Colonic mucosa (tissue), 4 donors: Measurements from ENCODE around the gene SLC25A38. TPM values are rescaled to one million over a fixed set of nuclear protein-coding genes. Genes with fewer than 3 reads are reported as not detected.

Source experiments
- DNase-seq: peaks from one replicate; pipeline ENCODE4 v3.0.0-alpha.2; 2020
- H3K27ac ChIP-seq: fragments of 200-600 bp; one replicate; pipeline ENCODE4 v1.8.0; 2021
- H3K27me3 ChIP-seq: fragments of 200-600 bp; one replicate; pipeline ENCODE4 v1.8.0; 2021
- H3K36me3 ChIP-seq: fragments of 200-600 bp; one replicate; pipeline ENCODE4 v1.8.0; 2021
- H3K4me1 ChIP-seq: fragments of 200-600 bp; one replicate; pipeline ENCODE4 v1.8.0; 2021; ENCODE audit warnings: mild to moderate bottlenecking
- H3K4me3 ChIP-seq: fragments of 200-600 bp; one replicate; pipeline ENCODE4 v1.8.0; 2021
- H3K9ac ChIP-seq, 2 donors: one replicate each; pipeline ENCODE4 v1.7.0; 2013; ENCODE audit warnings: control low read depth in 2 of 2, low read depth in 2 of 2, low read length in 2 of 2
- H3K9me3 ChIP-seq: fragments of 200-600 bp; one replicate; pipeline ENCODE4 v1.8.0; 2021
- intact Hi-C: fragments of 100-400 bp; cut with DNase I; formaldehyde crosslinking; loops from one replicate; pipeline ENCODE4 v1.14.1; 2022
- total RNA-seq, 2 donors: library from RNA; stranded (reverse); fragmentation: NEBNext Ultra II Directional in 1 of 2; extraction: Animal tissue kit (Norgen Biotek cat#: 25700) in 1 of 2; gene quantifications; one replicate each; pipeline ENCODE4 v1.2.1, GENCODE V29; 2021
- TF ChIP-seq, protein P1 (sequence below): fragments of 200-600 bp; IDR thresholded peaks from one replicate; pipeline ENCODE4 v1.8.0; 2022; ENCODE audit warnings: antibody characterized with exemption, mild to moderate bottlenecking
- donor health status: healthy.
- donor health status: DM: no; HTN: no; CAD: no.
- donor health status: DM: no; HTN: no; CAD: no.

Gene SLC25A38
- total RNA-seq, 2 donors from 2014 or later = 41.7 to 45.5 TPM

DNA sequence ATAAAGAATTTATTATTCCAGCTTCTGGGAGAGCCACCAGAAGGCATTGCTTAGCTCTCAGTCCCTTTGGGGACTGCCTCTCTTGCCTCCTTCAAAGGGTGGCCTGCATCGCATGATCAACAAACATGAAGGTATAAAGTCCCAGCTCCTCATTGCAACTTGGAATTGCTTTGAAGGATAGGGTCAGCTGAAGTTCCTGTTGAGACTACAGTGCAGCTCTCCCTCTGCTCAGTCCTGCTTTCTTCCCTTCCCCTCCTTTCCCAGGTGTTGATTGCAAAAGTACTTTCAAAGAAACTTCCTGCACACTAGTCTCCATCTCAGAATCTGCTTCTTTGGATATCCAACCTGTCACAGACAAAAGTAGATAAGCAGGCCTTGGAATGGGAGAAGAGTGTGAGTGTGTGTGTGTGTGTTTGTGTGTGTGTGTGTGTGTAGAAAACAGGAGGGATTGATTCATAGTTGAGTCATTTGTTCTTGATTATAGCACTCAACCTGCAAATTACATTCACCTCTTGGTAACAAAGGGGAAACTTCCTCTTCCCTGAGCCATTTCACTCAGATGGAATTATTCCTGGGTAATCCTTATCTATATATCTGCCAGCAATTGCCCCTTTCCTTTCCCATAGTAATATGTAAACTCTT, 40.0 kb upstream of the SLC25A38 start:
- TF ChIP-seq, protein P1, sequence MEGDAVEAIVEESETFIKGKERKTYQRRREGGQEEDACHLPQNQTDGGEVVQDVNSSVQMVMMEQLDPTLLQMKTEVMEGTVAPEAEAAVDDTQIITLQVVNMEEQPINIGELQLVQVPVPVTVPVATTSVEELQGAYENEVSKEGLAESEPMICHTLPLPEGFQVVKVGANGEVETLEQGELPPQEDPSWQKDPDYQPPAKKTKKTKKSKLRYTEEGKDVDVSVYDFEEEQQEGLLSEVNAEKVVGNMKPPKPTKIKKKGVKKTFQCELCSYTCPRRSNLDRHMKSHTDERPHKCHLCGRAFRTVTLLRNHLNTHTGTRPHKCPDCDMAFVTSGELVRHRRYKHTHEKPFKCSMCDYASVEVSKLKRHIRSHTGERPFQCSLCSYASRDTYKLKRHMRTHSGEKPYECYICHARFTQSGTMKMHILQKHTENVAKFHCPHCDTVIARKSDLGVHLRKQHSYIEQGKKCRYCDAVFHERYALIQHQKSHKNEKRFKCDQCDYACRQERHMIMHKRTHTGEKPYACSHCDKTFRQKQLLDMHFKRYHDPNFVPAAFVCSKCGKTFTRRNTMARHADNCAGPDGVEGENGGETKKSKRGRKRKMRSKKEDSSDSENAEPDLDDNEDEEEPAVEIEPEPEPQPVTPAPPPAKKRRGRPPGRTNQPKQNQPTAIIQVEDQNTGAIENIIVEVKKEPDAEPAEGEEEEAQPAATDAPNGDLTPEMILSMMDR = no peak
- Histone ChIP-seq H3K27ac (peak overlapping the region; percentile 66), H3K9ac (no peak overlapping the region), H3K4me3 (no peak overlapping the region), H3K36me3 (no peaks in the 10 kb centered on the region), H3K9me3 (no peaks in the 10 kb centered on the region), H3K27me3 (no peaks in the 10 kb centered on the region), H3K4me1 (no peaks in the 10 kb centered on the region)
- intact Hi-C loops = no loop called here
- no peak for DNase-seq

GRCh38 chr3:39343760-39344159, 39.4 kb upstream of the SLC25A38 start:
- Histone ChIP-seq H3K9me3 (no peaks in the 10 kb centered on the region), H3K4me1 (peaks cover 1% of the 10 kb centered on the region), H3K4me3 (no peak overlapping the region), H3K36me3 (no peaks in the 10 kb centered on the region), H3K27me3 (no peaks in the 10 kb centered on the region), H3K27ac (no peak overlapping the region), H3K9ac (no peak overlapping the region)
- DNase-seq = no peak
- intact Hi-C loops = no loop called here
- TF ChIP-seq, protein P1 = no peak

DNA sequence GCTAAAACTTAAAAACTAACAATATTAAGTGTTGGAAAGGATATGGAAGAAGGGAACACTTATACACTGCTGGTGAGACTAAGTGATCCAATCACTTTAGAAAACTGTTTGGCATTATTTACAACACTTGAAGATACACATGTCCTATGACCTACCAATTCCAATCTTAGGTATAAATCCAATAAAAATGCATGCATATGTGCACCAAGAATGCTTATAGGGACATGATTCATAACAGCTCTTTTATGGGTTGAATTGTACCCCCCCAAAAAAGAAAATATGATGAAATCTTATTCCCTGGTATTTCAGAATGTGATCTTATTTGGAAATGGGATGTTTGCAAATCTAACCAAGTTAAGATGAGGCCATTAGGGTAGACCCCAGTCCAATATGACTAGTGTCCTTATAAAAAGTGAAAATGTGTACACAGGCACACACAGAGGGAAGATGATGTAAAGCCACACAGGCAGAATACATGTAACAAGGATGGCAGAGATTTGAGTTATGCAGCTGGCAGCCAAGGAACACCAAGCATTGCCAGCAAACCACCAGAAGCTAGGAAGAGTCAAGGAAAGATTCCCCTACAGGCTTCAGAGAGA, 38.3 kb upstream of the SLC25A38 start:
- TF ChIP-seq, protein P1 = no peak
- Histone ChIP-seq H3K27me3 (no peaks in the 10 kb centered on the region), H3K4me3 (no peak overlapping the region), H3K36me3 (no peaks in the 10 kb centered on the region), H3K9me3 (no peaks in the 10 kb centered on the region), H3K27ac (no peak overlapping the region), H3K9ac (no peak overlapping the region), H3K4me1 (peaks cover 7% of the 10 kb centered on the region)
- DNase-seq = no peak
- intact Hi-C loops = no loop called here

GRCh38 chr3:39346785-39347585, 36.2 kb upstream of the SLC25A38 start:
- intact Hi-C loops = no loop called here
- peak overlapping the region; percentile 54 for H3K27ac ChIP-seq
- no peak overlapping the region for H3K9ac ChIP-seq
- H3K27me3 ChIP-seq = no peaks in the 10 kb centered on the region
- H3K4me1 ChIP-seq = peaks cover 11% of the 10 kb centered on the region
- no peak overlapping the region for H3K4me3 ChIP-seq
- H3K36me3 ChIP-seq = no peaks in the 10 kb centered on the region
- H3K9me3 ChIP-seq = no peaks in the 10 kb centered on the region
- no peak for DNase-seq
- TF ChIP-seq, protein P1 = no peak

DNA sequence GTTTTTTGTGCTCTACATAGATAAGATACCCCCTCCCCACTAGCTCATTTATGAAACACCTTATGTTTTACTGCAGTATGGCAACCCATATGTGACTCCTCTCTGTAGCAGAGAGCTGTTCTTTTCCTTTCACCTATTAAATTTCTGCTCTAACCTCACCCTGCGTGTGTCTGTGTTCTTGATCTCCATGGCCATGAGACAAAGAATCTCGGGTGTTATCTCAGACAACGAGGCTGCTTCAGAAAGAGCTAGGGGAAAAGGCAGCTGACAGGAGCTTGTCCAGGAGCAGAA, 35.6 kb upstream of the SLC25A38 start:
- Histone ChIP-seq H3K9ac (no peak overlapping the region), H3K36me3 (no peaks in the 10 kb centered on the region), H3K4me1 (peaks cover 11% of the 10 kb centered on the region), H3K9me3 (no peaks in the 10 kb centered on the region), H3K4me3 (no peak overlapping the region), H3K27me3 (no peaks in the 10 kb centered on the region), H3K27ac (peak overlapping the region; percentile 29)
- TF ChIP-seq, protein P1 = no peak
- intact Hi-C loops = no loop called here
- DNase-seq = no peak
